HepG2 (cell line): ENCODE results near the gene FXYD1. TPM values are rescaled to one million over a fixed set of nuclear protein-coding genes. Genes with fewer than 3 reads are reported as not detected.
A peak's percentile ranks its signal among the peaks of the same experiment; 100 is the strongest.

Experiments
- ATAC-seq: fragments of 200-7000 bp; cut with Tn5 transposase; 3 replicates; pipeline ENCODE4 v1.9.1; 2020; ENCODE audit warnings: mild to moderate bottlenecking, moderate library complexity
- BruUV-seq: library from RNA; stranded (reverse); fragments of 400-500 nt; replicated peaks from 2 replicates; lab custom pipeline; 2021; lab: Mats Ljungman, UMichigan
- CTCF ChIA-PET: fragments of 300-600 bp; formaldehyde crosslinking; extraction: SDS; loops from one replicate; lab custom pipeline; 2021; ENCODE audit warnings: low total read pairs, inconsistent platforms, low intra/inter-chr PET ratio; lab: Yijun Ruan, JAX
- POLR2A ChIA-PET: fragments of 350-600 bp; sonication (Branson Sonifier 250); formaldehyde crosslinking; loops from one replicate; lab custom pipeline; 2020; ENCODE audit warnings: antibody characterized with exemption, inconsistent platforms; lab: Yijun Ruan, JAX
- DNase-seq: peaks from one replicate; pipeline ENCODE4 v3.0.0-alpha.2; 2015; ENCODE audit warnings: low spot score
- FAIRE-seq: peaks from 3 replicates; lab custom pipeline; 2011; peaks lifted over from hg19 to GRCh38; lab: Jason Lieb, UNC
- H2AFZ ChIP-seq: one replicate; pipeline ENCODE4 v1.6.1; 2011; ENCODE audit warnings: low read length, inconsistent platforms
- H3K27ac ChIP-seq: fragments of 300-600 bp; 3 replicates; pipeline ENCODE4 v1.8.0; 2011; ENCODE audit warnings: mixed run types, mild to moderate bottlenecking, mixed read lengths, low read length, inconsistent platforms; ENCODE audit not compliant: insufficient read depth; ENCODE audit errors: extremely low read length
- H3K27me3 ChIP-seq, 2 experiments: fragments of 200-600 bp in 1 of 2; 2 replicates in 1 of 2; 3 replicates in 1 of 2; pipeline versions ENCODE4 v1.6.0 to v1.8.0; 2011; ENCODE audit warnings: low read length in 2 of 2, mild to moderate bottlenecking in 2 of 2, moderate library complexity in 2 of 2, inconsistent platforms in 1 of 2; ENCODE audit not compliant: insufficient read depth in 2 of 2, control insufficient read depth in 1 of 2
- H3K36me3 ChIP-seq, 2 experiments: fragments of 200-600 bp in 1 of 2; replicated peaks in 1 of 2; 2 replicates in 1 of 2; 3 replicates in 1 of 2; pipeline versions ENCODE4 v1.5.1 to v1.8.0; 2011; ENCODE audit warnings: low read length in 2 of 2, inconsistent platforms in 1 of 2; ENCODE audit not compliant: insufficient read depth in 2 of 2, control insufficient read depth in 1 of 2
- H3K4me1 ChIP-seq: 2 replicates; pipeline ENCODE4 v1.5.1; 2012; ENCODE audit warnings: low read length, inconsistent platforms; ENCODE audit not compliant: insufficient read depth
- H3K4me2 ChIP-seq: 2 replicates; pipeline ENCODE4 v1.6.0; 2011; ENCODE audit warnings: low read depth, low read length, inconsistent platforms
- H3K4me3 ChIP-seq, 3 experiments: fragments of 200-600 bp in 1 of 3; sonication (generic), shearing (Covaris generic) in 1 of 3; replicated peaks in 1 of 3; 2 replicates each; pipeline ENCODE4 v1.5.1; 2011 to 2016; ENCODE audit warnings: low read length in 3 of 3, inconsistent platforms in 2 of 3, low read depth in 2 of 3, mild to moderate bottlenecking in 2 of 3, control low read depth in 1 of 3, mixed read lengths in 1 of 3; ENCODE audit not compliant: insufficient read depth in 1 of 3
- H3K79me2 ChIP-seq: one replicate; pipeline ENCODE4 v1.6.1; 2011; ENCODE audit warnings: low read length, inconsistent platforms; ENCODE audit not compliant: insufficient read depth
- H3K9ac ChIP-seq: 2 replicates; pipeline ENCODE4 v1.6.0; 2011; ENCODE audit warnings: mild to moderate bottlenecking, low read depth, low read length, inconsistent platforms; ENCODE audit not compliant: insufficient read depth
- H3K9me3 ChIP-seq: 2 replicates; pipeline ENCODE4 v1.5.1; 2012; ENCODE audit warnings: mild to moderate bottlenecking, low read length
- H4K20me1 ChIP-seq: 2 replicates; pipeline ENCODE4 v1.6.0; 2011; ENCODE audit warnings: inconsistent platforms, mild to moderate bottlenecking, low read length, moderate library complexity; ENCODE audit not compliant: insufficient read depth
- GABPA ChIP-seq, 2 experiments: IDR thresholded peaks; 2 replicates each; pipeline ENCODE4 v1.6.1; 2011 to 2016; ENCODE audit warnings: low read depth in 2 of 2, low read length in 1 of 2, missing biosample characterization in 1 of 2, missing genetic modification characterization in 1 of 2
- HMGA1 ChIP-seq: sonication (generic); formaldehyde crosslinking; conservative IDR thresholded peaks from 2 replicates; pipeline ENCODE4 v1.4.0; 2020; ENCODE audit warnings: missing genetic modification reagents
- IKZF4 ChIP-seq: sonication (generic); formaldehyde crosslinking; IDR thresholded peaks from 2 replicates; pipeline ENCODE4 v1.5.1; 2020; ENCODE audit warnings: borderline replicate concordance, mild to moderate bottlenecking, low read depth, missing genetic modification reagents; ENCODE audit errors: not compliant biosample characterization
- LCORL ChIP-seq, 2 experiments: fragments of 450-650 bp in 1 of 2; sonication (generic) in 1 of 2; formaldehyde crosslinking in 1 of 2; IDR thresholded peaks; 2 replicates each; pipeline versions ENCODE4 v1.5.0 to v1.6.1; 2017 to 2020; ENCODE audit warnings: antibody characterized with exemption in 1 of 2, missing genetic modification reagents in 1 of 2
- NFIB ChIP-seq: sonication (generic); formaldehyde crosslinking; IDR thresholded peaks from 2 replicates; pipeline ENCODE4 v1.9.0; 2021; ENCODE audit warnings: missing genetic modification reagents, mild to moderate bottlenecking, borderline replicate concordance
- NFKB2 ChIP-seq: sonication (generic); formaldehyde crosslinking; IDR thresholded peaks from 2 replicates; pipeline ENCODE4 v1.4.0; 2020; ENCODE audit warnings: missing genetic modification reagents, borderline replicate concordance
- NRL ChIP-seq: sonication (generic); formaldehyde crosslinking; IDR thresholded peaks from 2 replicates; pipeline ENCODE4 v1.5.0; 2020; ENCODE audit warnings: missing genetic modification reagents, mild to moderate bottlenecking, moderate library complexity, borderline replicate concordance
- POLR2AphosphoS2 ChIP-seq: IDR thresholded peaks from 2 replicates; pipeline ENCODE4 v1.6.1; 2011; ENCODE audit warnings: low read depth, low read length, improper control_type of control experiment
- RFXAP ChIP-seq: sonication (generic); formaldehyde crosslinking; IDR thresholded peaks from 2 replicates; pipeline ENCODE4 v1.4.0; 2020; ENCODE audit warnings: missing genetic modification reagents, borderline replicate concordance
- TBL1XR1 ChIP-seq: fragments of 150-350 bp; IDR thresholded peaks from 2 replicates; pipeline ENCODE4 v1.6.1; 2014; ENCODE audit warnings: borderline replicate concordance, low read length; ENCODE audit not compliant: partially characterized antibody
- ZNF331 ChIP-seq: sonication (generic); formaldehyde crosslinking; IDR thresholded peaks from 2 replicates; pipeline ENCODE4 v1.4.0; 2020; ENCODE audit warnings: missing genetic modification reagents
- ZNF350 ChIP-seq: sonication (generic); formaldehyde crosslinking; IDR thresholded peaks from 2 replicates; pipeline ENCODE4 v1.4.0; 2020; ENCODE audit warnings: mild to moderate bottlenecking, low read depth, missing genetic modification reagents, borderline replicate concordance
- ZNF782 ChIP-seq: sonication (generic); formaldehyde crosslinking; IDR thresholded peaks from 2 replicates; pipeline ENCODE4 v1.4.0; 2020; ENCODE audit warnings: missing genetic modification reagents, mild to moderate bottlenecking, borderline replicate concordance
- WGBS: methylation state at CpG from one replicate; pipeline ENCODE4 v1.1.6; 2017; ENCODE audit warnings: low lambda C conversion rate; 5-methylcytosine and 5-hydroxymethylcytosine counted together
- in situ Hi-C: cut with HindIII; loops from 2 replicates; pipeline ENCODE4 v1.10.0; 2017; ENCODE audit warnings: low pct_unique_long_range_greater_than_20kb; ENCODE audit not compliant: extremely low pct_ligation_motif_present
- intact Hi-C: fragments of 100-400 bp; cut with micrococcal nuclease; formaldehyde crosslinking; loops from one replicate; pipeline ENCODE4 v1.10.0; 2022; ENCODE audit not compliant: unreplicated experiment
- polyA plus RNA-seq, 8 experiments: library from polyadenylated mRNA; depleted of rRNA in 3 of 8; stranded (reverse) in 7 of 8; unstranded in 1 of 8; fragments of >200 nt; fragmentation: Illumina TruSeq in 4 of 8; extraction: Trizol in 4 of 8; gene quantifications; 2 replicates each; pipeline versions ENCODE4 v1.2.1 to v1.2.3, GENCODE V29; 2011 to 2016; ENCODE audit warnings: low read depth in 4 of 8, missing spikeins in 1 of 8, mixed read lengths in 1 of 8; ENCODE audit not compliant: insufficient read depth in 1 of 8
- total RNA-seq, 5 experiments: library from RNA; depleted of rRNA; stranded (reverse); fragments of >200 nt; fragmentation: Illumina TruSeq; extraction: Trizol; gene quantifications; 2 replicates each; pipeline ENCODE4 v1.2.3, GENCODE V29; 2016; ENCODE audit warnings: low read depth in 1 of 5
- TF ChIP-seq, protein P1 (sequence below): sonication (generic); formaldehyde crosslinking; IDR thresholded peaks from 2 replicates; pipeline ENCODE4 v1.4.0; 2020; ENCODE audit warnings: missing genetic modification reagents

FXYD1 gene
- total and polyA plus RNA-seq, 2 of the 13 experiments (the other 11 are each of a cell fraction or from before 2014, with no cell fraction given) = 31.2 TPM; not detected in 1

DNA sequence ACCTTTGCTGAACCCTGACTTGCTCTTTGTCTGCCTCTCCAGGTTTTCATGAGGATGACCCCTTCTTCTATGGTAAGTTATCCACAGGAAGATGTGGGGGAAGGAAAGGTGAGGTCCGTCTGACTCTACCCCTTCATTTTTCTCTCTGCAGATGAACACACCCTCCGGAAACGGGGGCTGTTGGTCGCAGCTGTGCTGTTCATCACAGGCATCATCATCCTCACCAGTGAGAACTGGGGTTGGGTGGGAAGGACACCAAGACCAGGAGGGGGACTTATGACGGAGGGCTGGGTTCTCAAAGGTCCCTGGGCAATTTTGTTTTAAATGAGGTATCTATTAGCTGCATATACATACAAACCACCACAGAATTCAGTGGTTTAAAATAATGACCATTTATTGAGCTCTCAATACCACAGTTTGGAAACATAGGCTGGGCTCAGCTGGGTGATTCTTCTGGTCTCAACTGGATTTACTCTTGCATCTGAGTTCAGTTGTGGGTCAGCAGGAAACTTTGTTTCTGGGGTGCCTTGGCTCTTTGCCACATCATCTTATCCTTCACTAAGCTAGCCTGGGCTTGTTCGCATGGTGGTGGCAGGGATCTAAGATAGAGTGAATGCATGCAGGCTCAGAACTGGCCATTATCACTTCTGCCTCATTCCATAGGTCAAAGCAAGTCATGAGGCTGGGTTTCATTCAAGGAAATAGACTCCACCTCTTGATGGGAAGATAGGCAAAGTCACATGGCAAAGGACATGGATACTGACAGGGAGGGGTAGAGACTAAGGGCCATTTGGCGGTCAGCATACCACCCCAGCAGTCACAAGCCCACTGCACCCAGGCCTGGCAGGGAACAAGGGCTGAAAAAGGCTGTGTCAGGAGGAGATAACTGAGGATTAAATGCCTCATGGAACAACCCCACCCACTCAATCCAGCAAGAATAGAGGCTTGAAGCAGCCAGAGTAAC, 27.8 kb downstream of the FXYD1 start:
- no peak overlapping the region for H3K4me2 ChIP-seq
- CTCF ChIA-PET = no interaction called here

DNA sequence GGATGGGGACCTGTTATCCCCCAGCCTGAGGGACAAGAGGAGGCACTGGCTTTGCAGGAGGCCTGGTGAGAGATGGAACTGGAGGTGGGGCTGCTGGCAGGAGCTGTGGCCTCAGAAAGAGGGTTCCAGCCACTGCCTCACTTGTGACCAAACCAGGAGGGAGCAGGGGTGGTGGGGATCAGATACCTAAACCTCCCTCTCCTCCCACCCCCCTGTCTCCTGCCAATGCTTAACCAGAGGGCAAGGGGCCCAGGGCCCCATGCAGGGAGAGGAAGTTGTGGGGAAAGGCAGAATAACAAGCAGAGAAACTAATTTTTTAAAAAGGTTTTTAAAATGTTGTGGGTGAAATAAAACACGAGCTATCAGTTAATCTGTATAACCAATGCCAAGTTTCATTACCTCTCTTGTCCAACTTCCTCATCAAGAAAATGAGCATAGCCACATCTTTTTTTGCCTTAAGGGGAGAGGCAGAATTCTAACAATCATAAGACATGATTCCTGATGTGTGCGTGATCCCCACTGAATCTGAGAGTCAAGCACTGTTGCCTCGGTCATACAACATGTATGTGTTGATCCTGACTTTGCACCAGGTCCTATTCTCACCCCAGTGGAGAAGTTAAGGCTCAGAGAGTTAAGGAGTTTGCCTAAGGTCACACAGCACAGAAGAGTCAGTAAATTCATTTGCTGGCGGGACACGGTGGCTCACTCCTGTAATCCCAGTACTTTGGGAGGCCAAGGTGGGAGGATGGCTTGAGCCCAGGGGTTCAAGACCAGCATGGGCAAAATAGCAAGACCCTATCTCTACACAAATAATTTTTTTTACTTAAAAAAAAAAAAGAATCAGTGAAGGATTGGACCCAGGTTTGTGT, 28.9 kb downstream of the FXYD1 start:
- BruUV-seq = no TSS peak
- POLR2A ChIA-PET = no interaction called here
- ATAC-seq (no peak), FAIRE-seq (no peak), DNase-seq (no peak)
- Histone ChIP-seq H3K9me3 (peaks cover 20% of the 10 kb centered on the region; the same call in 1 of the 2 replicates), H3K79me2 (no peaks in the 10 kb centered on the region), H4K20me1 (no peaks in the 10 kb centered on the region), H3K4me2 (no peak overlapping the region), H3K4me1 (no peaks in the 10 kb centered on the region), H3K27me3 (no peaks in the 10 kb centered on the region; a peak in 1 of 5 replicates), H3K27ac (no peak overlapping the region), H3K36me3 (no peaks in the 10 kb centered on the region), H2AFZ (no peak overlapping the region), H3K4me3 (no peak overlapping the region), H3K9ac (no peak overlapping the region)
- TF ChIP-seq IKZF4 (CRISPR knock-in tag) (no peak), LCORL (IDR thresholded peaks at IDR 0.05) (no peak), LCORL (CRISPR knock-in tag; IDR thresholded peaks at IDR 0.05) (no peak), NRL (CRISPR knock-in tag) (no peak), TBL1XR1 (no peak), GABPA (IDR thresholded peaks at IDR 0.05; ENCODE audit: low read depth, low read length) (no peak), GABPA (CRISPR knock-in tag; IDR thresholded peaks at IDR 0.05; ENCODE audit: low read depth) (no peak), NFKB2 (CRISPR knock-in tag) (no peak), NFIB (CRISPR knock-in tag) (no peak), RFXAP (CRISPR knock-in tag) (no peak), POLR2AphosphoS2 (no peak), ZNF350 (CRISPR knock-in tag) (no peak)
- TF ChIP-seq, protein P1, sequence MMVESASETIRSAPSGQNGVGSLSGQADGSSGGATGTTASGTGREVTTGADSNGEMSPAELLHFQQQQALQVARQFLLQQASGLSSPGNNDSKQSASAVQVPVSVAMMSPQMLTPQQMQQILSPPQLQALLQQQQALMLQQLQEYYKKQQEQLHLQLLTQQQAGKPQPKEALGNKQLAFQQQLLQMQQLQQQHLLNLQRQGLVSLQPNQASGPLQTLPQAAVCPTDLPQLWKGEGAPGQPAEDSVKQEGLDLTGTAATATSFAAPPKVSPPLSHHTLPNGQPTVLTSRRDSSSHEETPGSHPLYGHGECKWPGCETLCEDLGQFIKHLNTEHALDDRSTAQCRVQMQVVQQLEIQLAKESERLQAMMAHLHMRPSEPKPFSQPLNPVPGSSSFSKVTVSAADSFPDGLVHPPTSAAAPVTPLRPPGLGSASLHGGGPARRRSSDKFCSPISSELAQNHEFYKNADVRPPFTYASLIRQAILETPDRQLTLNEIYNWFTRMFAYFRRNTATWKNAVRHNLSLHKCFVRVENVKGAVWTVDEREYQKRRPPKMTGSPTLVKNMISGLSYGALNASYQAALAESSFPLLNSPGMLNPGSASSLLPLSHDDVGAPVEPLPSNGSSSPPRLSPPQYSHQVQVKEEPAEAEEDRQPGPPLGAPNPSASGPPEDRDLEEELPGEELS (CRISPR knock-in tag) = no peak
- in situ Hi-C loops = no loop called here
- intact Hi-C loops = no loop called here
- WGBS = 15% methylated on average over 5 of the region's 5 CpGs
- CTCF ChIA-PET = no interaction called here

More for the DNA sequence above, 27.8 kb downstream of the FXYD1 start:
- no peaks in the 10 kb centered on the region for H4K20me1 ChIP-seq
- DNase-seq = no peak
- intact Hi-C loops = no loop called here
- H3K27ac ChIP-seq = no peak overlapping the region
- no peak for ATAC-seq
- TF ChIP-seq ZNF331 (CRISPR knock-in tag) = peak; percentile 99
- TF ChIP-seq HMGA1 (CRISPR knock-in tag) = no peak
- TF ChIP-seq ZNF782 (CRISPR knock-in tag) = no peak
- TF ChIP-seq, all 625 proteins: peak for 1
- in situ Hi-C loops = no loop called here
- FAIRE-seq = no peak
- Histone ChIP-seq H3K9ac (no peak overlapping the region), H2AFZ (no peak overlapping the region), H3K4me1 (no peaks in the 10 kb centered on the region), H3K36me3 (no peaks in the 10 kb centered on the region), H3K4me3 (no peak overlapping the region), H3K9me3 (peaks cover 20% of the 10 kb centered on the region; the same call in 1 of the 2 replicates), H3K79me2 (no peaks in the 10 kb centered on the region), H3K27me3 (no peaks in the 10 kb centered on the region; a peak in 1 of 5 replicates)
- POLR2A ChIA-PET = no interaction called here
- BruUV-seq = no TSS peak
- WGBS = 61% methylated on average over 7 of the region's 7 CpGs
